Measurements from ENCODE around the gene UTF1. TPM values are rescaled to one million over a fixed set of nuclear protein-coding genes. Genes with fewer than 3 reads are reported as not detected.

Gene UTF1
- total and polyA plus RNA-seq, 7 experiments from 2014 or later = 0.56 TPM; not detected in 6

GRCh38 chr10:133252223-133252552 lies 22.2 kb downstream of the UTF1 start:
- peaks cover 0 to 5% (median 0%) of the 10 kb centered on the region in 5 donors for H3K27me3 Mint-ChIP-seq
- no peak overlapping the region for H3K4me3 ChIP-seq (ENCODE audit: low read length)
- ATAC-seq (no peak), DNase-seq (no peak)
- no peaks in the 10 kb centered on the region for H3K36me3 ChIP-seq (ENCODE audit: control insufficient read depth in 2 of 3, insufficient read depth in 3 of 3, low read length in 3 of 3)
- ChIA-PET POLR2A (no interaction called here), CTCF (no interaction called here)
- H3K9me3 ChIP-seq (ENCODE audit: control insufficient read depth in 2 of 3, low read length in 3 of 3) = no peaks in the 10 kb centered on the region
- H3K4me1 ChIP-seq (ENCODE audit: control insufficient read depth in 2 of 2, insufficient read depth in 2 of 2, low read length in 2 of 2) = peaks cover 2 to 5% of the 10 kb centered on the region in 2 donors
- peaks cover 0 to 3% of the 10 kb centered on the region in 2 donors for H3K27me3 ChIP-seq (ENCODE audit: control insufficient read depth in 2 of 2, insufficient read depth in 2 of 2, low read length in 2 of 2)
- intact Hi-C loops (cut with micrococcal nuclease) = no loop called here
- H3K4me3 Mint-ChIP-seq = no peak overlapping the region
- H3K27ac ChIP-seq (ENCODE audit: low read depth, low read length) = no peak overlapping the region
- no peak overlapping the region for H3K27ac Mint-ChIP-seq
- peaks cover 0 to 14% (median 4%) of the 10 kb centered on the region in 7 donors for H3K4me1 Mint-ChIP-seq
- no peaks in the 10 kb centered on the region for H3K36me3 Mint-ChIP-seq
- H3K9me3 Mint-ChIP-seq = no peaks in the 10 kb centered on the region

- Mint-ChIP-seq H3K4me1 (peaks cover 10 to 22% (median 16%) of the 10 kb centered on the region in 7 donors), H3K4me3 (no peak overlapping the region), H3K27me3 (peaks cover 0 to 5% (median 0%) of the 10 kb centered on the region in 5 donors), H3K36me3 (no peaks in the 10 kb centered on the region), H3K27ac (peak overlapping the region in 2 of 9 donors; percentile 30 to 78), H3K9me3 (no peaks in the 10 kb centered on the region)
- no peak overlapping the region for H3K27ac ChIP-seq (ENCODE audit: low read depth, low read length)
- ChIA-PET CTCF (no interaction called here), POLR2A (no interaction called here)
- peaks cover 0 to 3% of the 10 kb centered on the region in 2 donors for H3K27me3 ChIP-seq (ENCODE audit: control insufficient read depth in 2 of 2, insufficient read depth in 2 of 2, low read length in 2 of 2)
- intact Hi-C loops (cut with micrococcal nuclease) = no loop called here
- no peak overlapping the region for H3K4me3 ChIP-seq (ENCODE audit: low read length)
- peaks cover 15 to 18% of the 10 kb centered on the region in 2 donors for H3K4me1 ChIP-seq (ENCODE audit: control insufficient read depth in 2 of 2, insufficient read depth in 2 of 2, low read length in 2 of 2)
- ATAC-seq = no peak
- H3K9me3 ChIP-seq (ENCODE audit: control insufficient read depth in 2 of 3, low read length in 3 of 3) = no peaks in the 10 kb centered on the region
- no peaks in the 10 kb centered on the region for H3K36me3 ChIP-seq (ENCODE audit: control insufficient read depth in 2 of 3, insufficient read depth in 3 of 3, low read length in 3 of 3)
- DNase-seq = no peak
Observed at GRCh38 chr10:133253361-133253955, 23.4 kb downstream of the UTF1 start.

DNA sequence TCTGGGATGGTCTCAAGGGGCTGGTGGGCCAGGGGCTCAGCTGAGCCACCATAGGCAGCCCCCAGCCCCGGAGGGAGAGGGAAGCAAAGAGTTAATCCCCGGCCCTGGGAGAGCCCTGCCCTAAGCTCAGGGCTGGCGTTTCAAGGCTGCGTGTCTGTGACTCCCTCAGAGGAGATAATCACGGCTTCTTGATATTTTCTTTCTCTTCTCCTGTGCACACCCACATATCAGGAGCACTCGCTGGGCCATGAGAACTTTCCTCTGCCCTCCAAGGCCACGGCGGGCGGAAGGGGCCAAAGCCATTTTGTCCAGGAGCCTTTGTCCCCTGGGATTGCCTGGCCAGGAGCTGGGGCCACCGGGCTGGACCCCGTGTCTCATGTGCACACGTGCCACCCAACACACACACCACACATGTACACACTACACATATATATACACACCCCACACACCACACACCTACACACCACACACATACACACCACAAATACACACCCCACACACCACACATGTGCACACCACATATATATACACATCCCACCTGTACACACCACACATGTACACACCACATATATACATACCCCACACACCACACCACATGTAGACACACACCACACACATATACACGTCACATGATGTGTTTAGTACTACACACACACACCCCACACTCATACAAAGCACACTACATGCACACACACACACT lies 24.6 kb downstream of the UTF1 start:
- Mint-ChIP-seq H3K9me3 (no peaks in the 10 kb centered on the region), H3K27ac (peak overlapping the region in 5 of 9 donors; percentile 59 to 78 (median 72)), H3K36me3 (no peaks in the 10 kb centered on the region), H3K27me3 (peaks cover 0 to 7% (median 0%) of the 10 kb centered on the region in 5 donors), H3K4me1 (peaks cover 14 to 30% (median 23%) of the 10 kb centered on the region in 7 donors), H3K4me3 (no peak overlapping the region)
- Histone ChIP-seq H3K27me3 (ENCODE audit: control insufficient read depth in 2 of 2, insufficient read depth in 2 of 2, low read length in 2 of 2) (peaks cover 0 to 3% of the 10 kb centered on the region in 2 donors), H3K9me3 (ENCODE audit: control insufficient read depth in 2 of 3, low read length in 3 of 3) (no peaks in the 10 kb centered on the region), H3K4me3 (ENCODE audit: low read length) (no peak overlapping the region), H3K27ac (ENCODE audit: low read depth, low read length) (no peak overlapping the region), H3K4me1 (ENCODE audit: control insufficient read depth in 2 of 2, insufficient read depth in 2 of 2, low read length in 2 of 2) (peaks cover 26 to 29% of the 10 kb centered on the region in 2 donors), H3K36me3 (ENCODE audit: control insufficient read depth in 2 of 3, insufficient read depth in 3 of 3, low read length in 3 of 3) (no peaks in the 10 kb centered on the region)
- ChIA-PET CTCF (no interaction called here), POLR2A (no interaction called here)
- intact Hi-C loops (cut with micrococcal nuclease) = no loop called here
- no peak for DNase-seq
- no peak for ATAC-seq

- H3K27me3 ChIP-seq (ENCODE audit: control insufficient read depth in 2 of 2, insufficient read depth in 2 of 2, low read length in 2 of 2) = no peaks in the 10 kb centered on the region
- peaks cover 31 to 36% of the 10 kb centered on the region in 2 donors for H3K4me1 ChIP-seq (ENCODE audit: control insufficient read depth in 2 of 2, insufficient read depth in 2 of 2, low read length in 2 of 2)
- no peak overlapping the region for H3K4me3 ChIP-seq (ENCODE audit: low read length)
- Mint-ChIP-seq H3K27ac (peak overlapping the region in 2 of 9 donors; percentile 36 to 78), H3K4me3 (no peak overlapping the region), H3K9me3 (no peaks in the 10 kb centered on the region), H3K36me3 (no peaks in the 10 kb centered on the region), H3K4me1 (peaks cover 21 to 38% (median 31%) of the 10 kb centered on the region in 7 donors), H3K27me3 (peaks cover 0 to 4% (median 0%) of the 10 kb centered on the region in 5 donors)
- no peak overlapping the region for H3K27ac ChIP-seq (ENCODE audit: low read depth, low read length)
- no peaks in the 10 kb centered on the region for H3K9me3 ChIP-seq (ENCODE audit: control insufficient read depth in 2 of 3, low read length in 3 of 3)
- DNase-seq = no peak
- intact Hi-C loops (cut with micrococcal nuclease) = no loop called here
- ChIA-PET POLR2A (no interaction called here), CTCF (interaction anchor here (0.6 to 2.1 kb wide), 2 partner anchors 40 to 53 kb away, joined by 4 to 6 read pairs; no protein-coding TSS in a partner anchor)
- no peaks in the 10 kb centered on the region for H3K36me3 ChIP-seq (ENCODE audit: control insufficient read depth in 2 of 3, insufficient read depth in 3 of 3, low read length in 3 of 3)
- no peak for ATAC-seq
Observed at GRCh38 chr10:133255323-133255722, 25.3 kb downstream of the UTF1 start.

GRCh38 chr10:133257489-133258065 lies 27.6 kb downstream of the UTF1 start:
- ChIA-PET POLR2A (interaction anchor here (0.9 to 1.5 kb wide), 5 partner anchors 9 to 22 kb away, joined by 3 to 8 read pairs (median 3); no protein-coding TSS in a partner anchor), CTCF (interaction anchor here (2.1 to 4.5 kb wide), 2 partner anchors 18 to 50 kb away, joined by 6 to 34 read pairs; partner anchors contain the start of gene ADAM8)
- no peaks in the 10 kb centered on the region for H3K27me3 ChIP-seq (ENCODE audit: control insufficient read depth in 2 of 2, insufficient read depth in 2 of 2, low read length in 2 of 2)
- peak overlapping the region in 9 of 10 donors; percentile 51 to 81 (median 62) for H3K4me3 Mint-ChIP-seq
- H3K27ac ChIP-seq (ENCODE audit: low read depth, low read length) = peak overlapping the region; percentile 80
- ATAC-seq = no peak
- H3K4me3 ChIP-seq (ENCODE audit: low read length) = no peak overlapping the region
- intact Hi-C loops (cut with micrococcal nuclease) = loop anchor here in 1 of 2 donors (1.0 kb wide), 1 partner anchor 50 kb away; no protein-coding TSS in a partner anchor
- DNase-seq = peak in 2 of 9 donors; percentile 20 to 24
- peaks cover 28 to 54% (median 40%) of the 10 kb centered on the region in 7 donors for H3K4me1 Mint-ChIP-seq
- H3K9me3 ChIP-seq (ENCODE audit: control insufficient read depth in 2 of 3, low read length in 3 of 3) = no peaks in the 10 kb centered on the region
- no peaks in the 10 kb centered on the region for H3K36me3 Mint-ChIP-seq
- H3K27me3 Mint-ChIP-seq = peaks cover 0 to 2% (median 0%) of the 10 kb centered on the region in 5 donors
- peaks cover 37 to 47% of the 10 kb centered on the region in 2 donors for H3K4me1 ChIP-seq (ENCODE audit: control insufficient read depth in 2 of 2, insufficient read depth in 2 of 2, low read length in 2 of 2)
- H3K9me3 Mint-ChIP-seq = no peaks in the 10 kb centered on the region
- no peaks in the 10 kb centered on the region for H3K36me3 ChIP-seq (ENCODE audit: control insufficient read depth in 2 of 3, insufficient read depth in 3 of 3, low read length in 3 of 3)
- peak overlapping the region; percentile 74 to 94 (median 89) for H3K27ac Mint-ChIP-seq

GRCh38 chr10:133258066-133258817 lies 28.2 kb downstream of the UTF1 start:
- ChIA-PET CTCF (interaction anchor here (2.2 to 4.5 kb wide), 2 partner anchors 17 to 49 kb away, joined by 7 to 34 read pairs; partner anchors contain the start of gene ADAM8), POLR2A (interaction anchor here (0.9 to 1.5 kb wide), 3 partner anchors 17 to 79 kb away, joined by 3 to 8 read pairs (median 3); partner anchors contain the start of gene CALY)
- Mint-ChIP-seq H3K27ac (peak overlapping the region; percentile 44 to 94 (median 87)), H3K9me3 (no peaks in the 10 kb centered on the region), H3K27me3 (peaks cover 0 to 2% (median 0%) of the 10 kb centered on the region in 5 donors), H3K36me3 (peaks cover 0 to 4% (median 0%) of the 10 kb centered on the region in 5 donors), H3K4me1 (peaks cover 31 to 61% (median 46%) of the 10 kb centered on the region in 7 donors), H3K4me3 (peak overlapping the region in 7 of 10 donors; percentile 12 to 81 (median 61))
- peaks cover 41 to 54% of the 10 kb centered on the region in 2 donors for H3K4me1 ChIP-seq (ENCODE audit: control insufficient read depth in 2 of 2, insufficient read depth in 2 of 2, low read length in 2 of 2)
- ATAC-seq (no peak), DNase-seq (peak in 6 of 9 donors; percentile 38 to 46 (median 42))
- H3K9me3 ChIP-seq (ENCODE audit: control insufficient read depth in 2 of 3, low read length in 3 of 3) = no peaks in the 10 kb centered on the region
- H3K4me3 ChIP-seq (ENCODE audit: low read length) = no peak overlapping the region
- peak overlapping the region; percentile 80 for H3K27ac ChIP-seq (ENCODE audit: low read depth, low read length)
- H3K27me3 ChIP-seq (ENCODE audit: control insufficient read depth in 2 of 2, insufficient read depth in 2 of 2, low read length in 2 of 2) = no peaks in the 10 kb centered on the region
- intact Hi-C loops (cut with micrococcal nuclease) = no loop called here
- no peaks in the 10 kb centered on the region for H3K36me3 ChIP-seq (ENCODE audit: control insufficient read depth in 2 of 3, insufficient read depth in 3 of 3, low read length in 3 of 3)
